Left ventricle myocardium inferior (tissue), 1 donor: ENCODE measurements around the gene ZNF41. TPM values are rescaled to one million over a fixed set of nuclear protein-coding genes. Genes with fewer than 3 reads are reported as not detected.

Experiments used
- DNase-seq: peaks from one replicate; pipeline ENCODE4 v3.0.0-alpha.2; 2020
- H3K27ac ChIP-seq: fragments of 200-600 bp; replicated peaks from 2 replicates; pipeline ENCODE4 v1.8.0; 2021
- H3K27me3 ChIP-seq: fragments of 200-600 bp; 2 replicates; pipeline ENCODE4 v1.8.0; 2021; ENCODE audit warnings: low read depth
- H3K36me3 ChIP-seq: fragments of 200-600 bp; 2 replicates; pipeline ENCODE4 v1.8.0; 2021
- H3K4me1 ChIP-seq: fragments of 200-600 bp; 2 replicates; pipeline ENCODE4 v1.8.0; 2021
- H3K4me3 ChIP-seq: fragments of 200-600 bp; 2 replicates; pipeline ENCODE4 v1.8.0; 2021; ENCODE audit warnings: mild to moderate bottlenecking, moderate library complexity
- H3K9me3 ChIP-seq: fragments of 200-600 bp; replicated peaks from 2 replicates; pipeline ENCODE4 v1.8.0; 2021
- intact Hi-C: fragments of 100-400 bp; cut with micrococcal nuclease; formaldehyde crosslinking; loops from one replicate; pipeline ENCODE4 v1.11.0; 2022
- long read RNA-seq: library from polyadenylated mRNA; unstranded; transcript quantifications from one replicate; pipeline ENCODE4 v2.0.0, GENCODE V29; 2021
- total RNA-seq: library from RNA; stranded (reverse); fragmentation: NEBNext Ultra II Directional; extraction: Animal tissue kit (Norgen Biotek cat#: 25700); gene quantifications from one replicate; pipeline ENCODE4 v1.2.1, GENCODE V29; 2021
- TF ChIP-seq, protein P1 (sequence below): fragments of 200-600 bp; IDR thresholded peaks from 2 replicates; pipeline ENCODE4 v1.8.0; 2021; ENCODE audit warnings: antibody characterized with exemption, mild to moderate bottlenecking, borderline replicate concordance
- donor health status: DM: no; HTN: yes; CAD: no; lungs with severe emphysema.

The ZNF41 gene
- 16.1 TPM for total RNA-seq
- long read RNA-seq, full-length matches to known transcripts: 1 of 13 reads
- long read RNA-seq, partial matches to known transcripts: 2 of 13 reads
- long read RNA-seq, other reads (novel, unspliced or antisense): 10 of 13 reads

GRCh38 chrX:47482512-47483305 lies at the start of gene ZNF41:
ZNF41 (minus strand) TSS chrX:47483222; CDS start chrX:47467481, 15,741 bp downstream.
- intact Hi-C loops: no loop called here
- TF ChIP-seq, protein P1, sequence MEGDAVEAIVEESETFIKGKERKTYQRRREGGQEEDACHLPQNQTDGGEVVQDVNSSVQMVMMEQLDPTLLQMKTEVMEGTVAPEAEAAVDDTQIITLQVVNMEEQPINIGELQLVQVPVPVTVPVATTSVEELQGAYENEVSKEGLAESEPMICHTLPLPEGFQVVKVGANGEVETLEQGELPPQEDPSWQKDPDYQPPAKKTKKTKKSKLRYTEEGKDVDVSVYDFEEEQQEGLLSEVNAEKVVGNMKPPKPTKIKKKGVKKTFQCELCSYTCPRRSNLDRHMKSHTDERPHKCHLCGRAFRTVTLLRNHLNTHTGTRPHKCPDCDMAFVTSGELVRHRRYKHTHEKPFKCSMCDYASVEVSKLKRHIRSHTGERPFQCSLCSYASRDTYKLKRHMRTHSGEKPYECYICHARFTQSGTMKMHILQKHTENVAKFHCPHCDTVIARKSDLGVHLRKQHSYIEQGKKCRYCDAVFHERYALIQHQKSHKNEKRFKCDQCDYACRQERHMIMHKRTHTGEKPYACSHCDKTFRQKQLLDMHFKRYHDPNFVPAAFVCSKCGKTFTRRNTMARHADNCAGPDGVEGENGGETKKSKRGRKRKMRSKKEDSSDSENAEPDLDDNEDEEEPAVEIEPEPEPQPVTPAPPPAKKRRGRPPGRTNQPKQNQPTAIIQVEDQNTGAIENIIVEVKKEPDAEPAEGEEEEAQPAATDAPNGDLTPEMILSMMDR: no peak
- H3K27ac ChIP-seq: peak within 1 kb of the TSS; percentile 98
- peak within 1 kb of the TSS; percentile 81 for H3K4me3 ChIP-seq
- H3K27me3 ChIP-seq: no peaks in the 10 kb centered on the region
- no peaks in the 10 kb centered on the region for H3K9me3 ChIP-seq
- no peaks in the 10 kb centered on the region for H3K36me3 ChIP-seq
- peaks cover 16% of the 10 kb centered on the region for H3K4me1 ChIP-seq
- DNase-seq: peak; percentile 71

GRCh38 chrX:47530049-47530448 lies 47.0 kb upstream of the ZNF41 start:
- TF ChIP-seq, protein P1: no peak

DNA sequence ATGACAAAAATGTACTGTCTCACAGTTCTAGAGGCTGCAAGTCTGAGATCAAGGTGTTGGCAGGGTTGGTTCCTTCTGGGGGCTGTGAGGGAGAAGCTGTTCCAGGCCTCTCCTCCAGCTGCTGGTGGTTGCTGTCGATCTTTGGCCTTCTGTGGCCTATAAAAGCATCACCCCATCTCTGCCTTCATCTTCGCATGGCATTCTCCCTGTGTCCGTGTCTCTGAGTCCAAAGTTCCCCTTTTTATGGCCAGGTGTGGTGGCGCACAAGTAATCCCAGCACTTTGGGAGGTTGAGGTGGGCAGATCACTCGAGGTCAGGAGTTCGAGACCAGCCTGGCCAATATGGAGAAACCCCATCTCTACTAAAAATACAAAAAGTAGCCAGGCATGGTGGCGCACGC lies 46.5 kb upstream of the ZNF41 start:
- no peaks in the 10 kb centered on the region for H3K36me3 ChIP-seq
- no peaks in the 10 kb centered on the region for H3K4me1 ChIP-seq
- H3K9me3 ChIP-seq: no peaks in the 10 kb centered on the region
- TF ChIP-seq, protein P1: no peak
- intact Hi-C loops: no loop called here
- DNase-seq: no peak
- H3K27me3 ChIP-seq: no peaks in the 10 kb centered on the region
- no peak overlapping the region for H3K27ac ChIP-seq
- no peak overlapping the region for H3K4me3 ChIP-seq

More at GRCh38 chrX:47530049-47530448, 47.0 kb upstream of the ZNF41 start:
- Histone ChIP-seq H3K27me3 (no peaks in the 10 kb centered on the region), H3K4me3 (no peak overlapping the region), H3K4me1 (no peaks in the 10 kb centered on the region), H3K9me3 (no peaks in the 10 kb centered on the region), H3K27ac (no peak overlapping the region), H3K36me3 (no peaks in the 10 kb centered on the region)
- intact Hi-C loops: no loop called here
- no peak for DNase-seq

DNA sequence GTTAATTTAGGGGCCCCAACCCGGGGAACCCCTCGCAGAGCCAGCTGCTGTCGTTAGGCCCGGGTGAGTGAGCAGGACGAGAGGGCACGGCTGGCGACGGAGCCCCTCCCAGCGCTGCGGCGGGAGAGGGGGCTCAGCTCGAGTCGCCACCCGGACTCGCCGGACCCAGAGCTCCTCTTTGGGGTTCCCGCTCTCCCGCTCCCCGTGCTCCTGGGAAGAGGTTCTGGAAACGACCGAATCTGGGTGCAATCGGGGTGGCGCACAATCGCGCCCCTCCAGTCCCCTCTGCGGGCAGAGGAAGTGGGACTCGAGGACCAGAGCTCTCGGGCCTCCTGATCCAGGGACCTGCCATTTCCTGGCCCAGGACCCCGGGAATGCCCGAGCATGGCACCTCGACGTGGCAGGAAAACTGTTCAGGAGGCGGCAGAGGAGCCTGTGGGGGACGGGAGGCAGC lies 40.7 kb upstream of the ZNF41 start:
- Histone ChIP-seq H3K4me1 (peaks cover 4% of the 10 kb centered on the region), H3K36me3 (no peaks in the 10 kb centered on the region), H3K9me3 (no peaks in the 10 kb centered on the region), H3K4me3 (peak overlapping the region; percentile 70), H3K27ac (no peak overlapping the region), H3K27me3 (no peaks in the 10 kb centered on the region)
- no peak for DNase-seq
- intact Hi-C loops: no loop called here
- TF ChIP-seq, protein P1: no peak

DNA sequence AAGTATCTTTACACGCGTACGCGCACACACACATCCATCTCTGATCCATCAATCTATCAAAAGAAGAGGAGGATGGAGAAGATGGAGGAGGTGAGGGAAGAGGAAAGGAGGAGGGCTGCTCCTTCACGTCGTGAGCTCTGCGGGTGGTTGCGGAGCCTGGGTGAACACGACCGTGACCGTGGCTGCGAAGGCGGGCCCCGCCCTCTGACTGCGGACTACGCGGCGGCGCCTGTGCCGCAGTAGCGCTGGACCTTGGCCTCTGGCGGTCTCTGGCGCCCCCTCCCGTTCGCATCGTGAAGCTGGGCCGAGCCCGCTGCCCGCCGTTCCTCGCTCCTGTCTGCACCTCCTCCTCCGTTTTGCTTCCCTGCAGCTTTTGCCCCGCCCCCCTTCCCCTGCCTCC lies 40.3 kb upstream of the ZNF41 start:
- no peaks in the 10 kb centered on the region for H3K36me3 ChIP-seq
- no peaks in the 10 kb centered on the region for H3K27me3 ChIP-seq
- H3K9me3 ChIP-seq: no peaks in the 10 kb centered on the region
- intact Hi-C loops: no loop called here
- TF ChIP-seq, protein P1: peak; percentile 85
- H3K4me3 ChIP-seq: peak overlapping the region; percentile 70
- no peak overlapping the region for H3K27ac ChIP-seq
- DNase-seq: peak; percentile 85
- H3K4me1 ChIP-seq: peaks cover 4% of the 10 kb centered on the region
